Osteocyte (in vitro differentiated cells): ENCODE results near the gene LIN52. TPM values are rescaled to one million over a fixed set of nuclear protein-coding genes. Genes with fewer than 3 reads are reported as not detected.

Source experiments
- DNase-seq: peaks from one replicate; pipeline ENCODE4 v3.0.0; 2021; ENCODE audit warnings: mixed read lengths; ENCODE audit not compliant: unreplicated experiment; ENCODE audit errors: extremely low spot score
- H3K27ac Mint-ChIP-seq: one replicate; pipeline ENCODE4 v1.8.0; 2021; ENCODE audit warnings: mild to moderate bottlenecking, mixed read lengths; ENCODE audit not compliant: unreplicated experiment
- H3K27me3 Mint-ChIP-seq: one replicate; pipeline ENCODE4 v1.8.0; 2021; ENCODE audit warnings: mixed read lengths; ENCODE audit not compliant: unreplicated experiment
- H3K36me3 Mint-ChIP-seq: one replicate; pipeline ENCODE4 v1.8.0; 2021; ENCODE audit warnings: mixed read lengths; ENCODE audit not compliant: unreplicated experiment
- H3K4me1 Mint-ChIP-seq: one replicate; pipeline ENCODE4 v1.8.0; 2021; ENCODE audit warnings: mixed read lengths; ENCODE audit not compliant: unreplicated experiment
- H3K4me3 Mint-ChIP-seq: one replicate; pipeline ENCODE4 v1.8.0; 2021; ENCODE audit warnings: mild to moderate bottlenecking, moderate library complexity, mixed read lengths; ENCODE audit not compliant: unreplicated experiment
- H3K9me3 Mint-ChIP-seq: one replicate; pipeline ENCODE4 v1.8.0; 2021; ENCODE audit warnings: mixed read lengths; ENCODE audit not compliant: unreplicated experiment
- total RNA-seq: library from RNA; stranded (reverse); gene quantifications from 2 replicates; pipeline ENCODE4 v1.2.1, GENCODE V29; 2021
- TF ChIP-seq, protein P1 (sequence below): fragments of 200-600 bp; sonication (generic); IDR thresholded peaks from 2 replicates; pipeline ENCODE4 v1.5.0; 2021; ENCODE audit warnings: antibody characterized with exemption, mild to moderate bottlenecking, moderate library complexity

The LIN52 gene
- total RNA-seq, 1 donor from 2014 or later = 9.0 TPM

DNA sequence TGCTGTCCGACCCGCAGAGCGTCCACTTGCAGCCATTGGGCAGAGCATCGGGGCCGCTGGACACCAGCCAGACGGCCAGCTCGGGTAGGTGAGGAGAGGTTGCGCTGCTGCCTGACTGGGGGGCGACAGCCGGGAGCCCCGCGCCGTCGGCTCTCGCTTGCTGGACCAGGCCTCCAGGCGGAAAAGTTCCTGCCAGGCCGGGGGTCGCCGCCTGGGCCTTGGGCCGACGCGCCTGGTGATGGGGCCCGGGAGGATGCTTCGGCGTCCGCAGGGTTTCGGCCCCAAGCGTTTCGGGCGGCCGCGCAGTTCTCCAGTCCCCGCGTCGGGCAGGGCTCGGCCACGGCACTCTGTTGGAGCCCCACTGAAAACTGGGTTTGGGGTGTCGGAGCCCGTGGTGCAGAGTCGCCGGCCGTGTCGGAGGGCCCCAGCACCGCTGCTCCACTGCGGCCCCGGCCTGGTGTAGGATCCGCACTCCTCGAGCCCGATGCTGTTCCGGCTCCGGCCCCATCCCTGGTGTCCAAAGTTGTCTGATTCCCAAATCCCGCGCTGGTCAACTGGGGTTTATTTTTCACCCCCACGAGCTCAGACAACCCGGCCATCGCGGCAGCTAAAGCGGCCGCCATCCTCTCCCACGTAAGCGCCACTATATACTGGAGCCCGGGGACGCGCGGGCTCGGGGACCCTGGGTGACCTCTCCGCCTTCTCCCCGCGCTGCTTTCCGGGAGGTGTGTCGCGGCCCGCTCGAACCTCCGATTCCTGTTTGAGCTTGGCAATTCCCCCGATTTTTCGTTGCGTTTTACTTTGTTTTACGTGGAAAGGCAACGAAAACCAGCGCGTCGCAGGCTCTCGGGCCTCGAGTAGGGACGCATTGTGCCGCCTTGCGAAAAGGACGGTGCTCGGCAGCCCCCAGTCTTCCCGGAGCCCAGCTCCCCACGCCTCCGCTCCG is 155.4 kb downstream of the LIN52 start:
- Mint-ChIP-seq H3K27ac (no peak overlapping the region), H3K36me3 (no peaks in the 10 kb centered on the region), H3K4me3 (peak overlapping the region; percentile 18), H3K9me3 (no peaks in the 10 kb centered on the region), H3K4me1 (peaks cover 17% of the 10 kb centered on the region), H3K27me3 (peaks cover 83% of the 10 kb centered on the region)
- TF ChIP-seq, protein P1, sequence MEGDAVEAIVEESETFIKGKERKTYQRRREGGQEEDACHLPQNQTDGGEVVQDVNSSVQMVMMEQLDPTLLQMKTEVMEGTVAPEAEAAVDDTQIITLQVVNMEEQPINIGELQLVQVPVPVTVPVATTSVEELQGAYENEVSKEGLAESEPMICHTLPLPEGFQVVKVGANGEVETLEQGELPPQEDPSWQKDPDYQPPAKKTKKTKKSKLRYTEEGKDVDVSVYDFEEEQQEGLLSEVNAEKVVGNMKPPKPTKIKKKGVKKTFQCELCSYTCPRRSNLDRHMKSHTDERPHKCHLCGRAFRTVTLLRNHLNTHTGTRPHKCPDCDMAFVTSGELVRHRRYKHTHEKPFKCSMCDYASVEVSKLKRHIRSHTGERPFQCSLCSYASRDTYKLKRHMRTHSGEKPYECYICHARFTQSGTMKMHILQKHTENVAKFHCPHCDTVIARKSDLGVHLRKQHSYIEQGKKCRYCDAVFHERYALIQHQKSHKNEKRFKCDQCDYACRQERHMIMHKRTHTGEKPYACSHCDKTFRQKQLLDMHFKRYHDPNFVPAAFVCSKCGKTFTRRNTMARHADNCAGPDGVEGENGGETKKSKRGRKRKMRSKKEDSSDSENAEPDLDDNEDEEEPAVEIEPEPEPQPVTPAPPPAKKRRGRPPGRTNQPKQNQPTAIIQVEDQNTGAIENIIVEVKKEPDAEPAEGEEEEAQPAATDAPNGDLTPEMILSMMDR = no peak
- no peak for DNase-seq

DNA sequence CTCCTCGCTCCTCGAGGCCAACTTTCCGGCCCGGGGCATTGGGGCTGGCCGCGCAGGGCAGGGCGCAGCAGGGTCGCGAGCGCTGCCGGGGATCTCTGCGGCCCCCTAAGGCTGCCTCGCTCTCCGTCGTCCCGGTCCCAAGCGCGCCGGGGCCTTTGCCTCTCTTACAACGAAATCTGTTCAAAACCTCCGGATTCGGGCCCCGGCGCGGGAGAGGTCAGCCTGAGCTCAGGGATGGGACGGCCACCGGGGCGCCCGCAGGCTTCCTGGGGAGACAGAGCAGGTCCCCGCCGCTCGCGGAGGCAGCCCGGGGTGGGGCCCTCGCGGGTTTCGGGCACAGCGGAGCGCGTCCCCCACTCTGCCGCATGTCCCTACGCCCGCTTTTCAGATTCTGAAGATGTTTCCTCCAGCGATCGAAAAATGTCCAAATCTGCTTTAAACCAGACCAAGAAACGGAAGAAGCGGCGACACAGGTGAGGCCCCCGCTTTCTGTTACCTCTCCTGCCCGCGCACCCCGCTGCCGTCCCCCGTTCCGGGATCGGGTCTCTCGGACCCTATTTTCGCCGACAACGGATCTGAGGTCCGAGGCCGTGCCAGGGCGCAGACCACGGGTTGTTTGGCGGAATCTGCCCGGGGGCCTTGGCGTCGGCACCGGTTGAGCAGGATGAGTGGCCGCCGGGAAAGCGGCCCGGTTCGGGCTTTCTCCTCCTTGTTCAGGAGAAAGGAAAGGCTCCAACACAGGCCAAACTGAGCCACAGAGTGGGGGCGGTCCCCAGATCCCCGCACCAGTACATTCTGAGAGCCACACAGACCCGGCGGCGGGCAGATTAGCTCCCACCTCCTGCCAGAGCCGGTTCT is 156.3 kb downstream of the LIN52 start:
- Mint-ChIP-seq H3K27ac (no peak overlapping the region), H3K4me3 (no peak overlapping the region), H3K36me3 (no peaks in the 10 kb centered on the region), H3K9me3 (no peaks in the 10 kb centered on the region), H3K27me3 (peaks cover 87% of the 10 kb centered on the region), H3K4me1 (peaks cover 17% of the 10 kb centered on the region)
- TF ChIP-seq, protein P1 = no peak
- DNase-seq = no peak

DNA sequence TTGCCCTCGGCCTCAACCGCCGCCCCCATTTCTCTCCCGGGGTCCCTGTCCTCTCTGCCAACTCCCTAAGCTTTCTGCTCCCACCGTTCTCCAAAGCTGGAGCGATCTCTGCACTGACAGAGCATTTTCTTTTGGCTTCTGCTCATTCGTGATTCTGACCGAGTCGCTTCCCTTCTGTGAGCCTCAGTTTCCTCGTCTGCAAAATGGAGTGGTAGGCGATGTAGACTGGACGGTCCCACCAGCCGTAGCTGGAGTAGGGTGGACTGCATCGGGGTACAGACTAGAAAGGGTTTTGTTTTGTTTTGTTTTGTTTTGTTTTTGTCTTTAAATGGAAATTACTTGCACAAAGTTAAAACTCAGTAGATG is 156.9 kb downstream of the LIN52 start:
- no peak overlapping the region for H3K27ac Mint-ChIP-seq
- H3K4me1 Mint-ChIP-seq = peaks cover 17% of the 10 kb centered on the region
- H3K36me3 Mint-ChIP-seq = no peaks in the 10 kb centered on the region
- H3K4me3 Mint-ChIP-seq = no peak overlapping the region
- no peak for DNase-seq
- H3K27me3 Mint-ChIP-seq = peaks cover 90% of the 10 kb centered on the region
- no peaks in the 10 kb centered on the region for H3K9me3 Mint-ChIP-seq
- TF ChIP-seq, protein P1 = no peak

DNA sequence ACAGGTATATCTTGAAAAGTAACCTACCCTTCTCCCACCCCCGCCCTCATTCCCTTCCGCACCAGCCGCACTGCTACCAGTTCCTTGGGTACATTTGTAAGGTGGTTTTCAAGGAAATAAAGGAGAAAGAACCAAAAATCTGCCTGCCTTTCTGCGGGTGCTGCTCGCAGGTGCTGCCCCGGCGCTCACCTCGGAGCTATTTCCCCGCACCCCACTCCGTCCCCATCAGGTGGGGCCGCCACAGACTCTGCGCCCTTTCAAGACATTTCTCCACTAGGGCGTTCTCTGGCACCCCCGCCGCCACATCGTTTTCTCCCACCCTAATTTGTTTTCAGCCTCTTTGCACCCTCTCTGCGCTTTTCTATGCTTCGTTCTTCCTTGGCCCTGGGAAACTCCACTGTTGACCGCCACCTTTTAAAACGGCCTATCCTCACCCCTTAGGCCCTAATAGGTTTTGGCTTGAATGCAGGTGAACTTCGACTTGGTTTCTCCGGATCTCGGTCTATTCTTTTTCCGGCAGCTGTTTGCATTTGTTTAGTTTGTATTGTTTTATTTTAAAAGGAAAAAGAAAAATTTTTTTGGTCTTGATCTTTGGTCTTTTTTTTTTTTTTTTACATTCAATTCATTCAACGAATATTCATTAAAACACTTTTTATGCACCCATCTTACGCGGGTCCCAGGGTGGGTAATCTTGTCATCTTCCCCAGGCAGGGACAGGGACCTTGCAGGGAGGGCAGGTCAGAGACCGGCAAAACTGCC is 157.4 kb downstream of the LIN52 start:
- H3K4me1 Mint-ChIP-seq = peaks cover 17% of the 10 kb centered on the region
- DNase-seq = no peak
- no peaks in the 10 kb centered on the region for H3K36me3 Mint-ChIP-seq

More for the DNA sequence above, 157.4 kb downstream of the LIN52 start:
- TF ChIP-seq, protein P1 = no peak
- Mint-ChIP-seq H3K4me3 (no peak overlapping the region), H3K27me3 (peaks cover 91% of the 10 kb centered on the region), H3K9me3 (no peaks in the 10 kb centered on the region), H3K27ac (no peak overlapping the region)
